Urinary bladder (tissue), 4 donors: ENCODE measurements around the gene FCHSD2. TPM values are rescaled to one million over a fixed set of nuclear protein-coding genes. Genes with fewer than 3 reads are reported as not detected.

Experiments
- DNase-seq: peaks from one replicate; pipeline ENCODE4 v3.0.0-alpha.2; 2015; ENCODE audit errors: extremely low spot score
- H3K27ac ChIP-seq: one replicate; pipeline ENCODE4 v1.5.1; 2013; ENCODE audit warnings: low read depth, mild to moderate bottlenecking, moderate library complexity
- H3K36me3 ChIP-seq: one replicate; pipeline ENCODE4 v1.6.1; 2013; ENCODE audit warnings: mild to moderate bottlenecking, moderate library complexity; ENCODE audit not compliant: insufficient read depth
- H3K4me1 ChIP-seq: one replicate; pipeline ENCODE4 v1.6.1; 2013; ENCODE audit warnings: mild to moderate bottlenecking, moderate library complexity; ENCODE audit not compliant: insufficient read depth
- H3K4me3 ChIP-seq: one replicate; pipeline ENCODE4 v1.5.1; 2013; ENCODE audit warnings: low read depth, low read length
- whole genome bisulfite sequencing: extraction: QIAGEN DNeasy Blood & Tissue Kit; methylation state at CpG from one replicate; pipeline ENCODE4 v1.1.7; 2013; 5-methylcytosine and 5-hydroxymethylcytosine counted together
- polyA plus RNA-seq: library from polyadenylated mRNA; stranded (reverse); fragments of 200-250 nt; gene quantifications from one replicate; pipeline ENCODE4 v1.2.3, GENCODE V29; 2013
- total RNA-seq: library from RNA; depleted of rRNA; stranded (reverse); fragments of >200 nt; gene quantifications from one replicate; pipeline ENCODE4 v1.2.3, GENCODE V29; 2014
- donor health status: healthy with polysubstance abuse.
- donor health status: healthy.

FCHSD2 gene
- total and polyA plus RNA-seq, 2 donors: 21.4 to 40.5 TPM

DNA sequence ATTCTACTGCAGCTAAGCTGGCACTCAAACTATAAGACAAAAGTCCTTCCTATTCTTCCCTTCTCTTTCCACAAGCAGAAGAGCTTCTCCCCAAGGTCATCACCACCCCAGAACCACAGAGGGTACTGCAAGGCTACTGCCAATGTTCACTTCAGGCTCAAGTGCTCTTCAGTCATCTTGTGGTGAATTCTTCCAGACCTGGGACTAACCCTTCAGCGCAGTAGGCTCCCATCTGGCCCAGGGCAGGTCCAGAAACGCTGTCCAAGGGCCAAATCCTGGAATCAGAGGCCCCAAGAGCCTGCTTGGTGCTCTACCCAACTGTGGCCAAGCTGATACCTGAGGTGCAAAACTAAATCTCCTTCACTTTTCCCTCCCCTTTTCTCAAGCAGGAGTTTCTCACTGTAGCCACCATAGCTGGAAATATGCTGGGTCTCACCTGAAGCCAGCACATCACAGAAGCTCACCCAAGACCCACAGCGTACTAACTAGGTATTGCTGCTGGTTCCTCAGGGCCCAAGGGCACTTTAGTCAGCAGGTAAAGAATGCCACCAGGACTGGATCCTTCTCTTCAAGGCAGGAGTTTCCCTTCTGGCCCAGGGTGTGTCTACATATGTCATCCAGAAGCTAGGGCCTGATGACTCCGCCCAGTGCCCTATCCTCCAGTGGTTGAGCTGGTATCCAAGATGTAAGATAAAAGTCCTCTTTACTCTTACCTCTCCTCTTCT is 27.8 kb downstream of the FCHSD2 start:
- Histone ChIP-seq H3K4me1 (no peaks in the 10 kb centered on the region), H3K36me3 (no peaks in the 10 kb centered on the region), H3K4me3 (no peak overlapping the region), H3K27ac (no peak overlapping the region)
- no peak for DNase-seq
- 98% methylated on average over 4 of the region's 4 CpGs for WGBS

DNA sequence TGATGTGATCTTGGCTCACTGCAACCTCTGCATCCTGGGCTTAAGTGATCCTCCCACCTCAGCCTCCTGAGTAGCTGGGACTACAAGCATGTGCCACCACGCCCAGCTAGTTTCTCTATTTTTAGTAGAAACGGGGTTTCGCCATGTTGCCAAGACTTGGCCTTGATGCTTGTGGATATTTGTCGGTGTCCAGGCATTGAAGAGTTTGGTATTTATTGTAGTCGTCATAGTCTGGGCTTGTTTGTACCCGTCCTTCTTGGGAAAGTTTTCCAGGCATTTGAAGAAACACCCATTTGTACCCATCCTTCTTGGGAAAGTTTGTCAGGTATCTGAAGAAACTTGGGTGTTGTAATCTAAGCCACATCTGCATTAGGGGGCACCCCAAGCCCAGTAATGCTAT is 28.7 kb downstream of the FCHSD2 start:
- WGBS: 98% methylated on average over 6 of the region's 6 CpGs
- no peak for DNase-seq
- no peak overlapping the region for H3K27ac ChIP-seq
- no peaks in the 10 kb centered on the region for H3K36me3 ChIP-seq
- H3K4me3 ChIP-seq: no peak overlapping the region
- H3K4me1 ChIP-seq: no peaks in the 10 kb centered on the region

DNA sequence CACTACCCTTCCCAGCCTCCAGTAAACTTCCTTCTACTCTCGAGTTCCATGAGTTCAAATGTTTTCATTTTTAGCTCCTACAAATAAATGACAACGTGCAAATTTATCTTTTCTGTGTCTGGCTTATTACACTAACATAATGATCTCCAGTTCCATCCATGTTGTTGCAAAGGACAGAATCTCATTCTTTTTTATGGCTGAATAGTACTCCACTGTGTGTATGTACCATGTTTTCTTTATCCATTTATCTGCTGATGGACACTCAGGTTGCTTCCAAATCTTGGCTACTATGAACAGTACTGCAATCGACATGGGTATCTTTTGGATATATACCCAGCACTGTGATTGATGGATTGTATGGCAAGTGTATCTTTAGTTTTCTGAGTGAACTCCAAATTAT is 34.5 kb downstream of the FCHSD2 start:
- 96% methylated on average over 3 of the region's 3 CpGs for WGBS
- Histone ChIP-seq H3K36me3 (no peaks in the 10 kb centered on the region), H3K27ac (no peak overlapping the region), H3K4me1 (no peaks in the 10 kb centered on the region), H3K4me3 (no peak overlapping the region)
- no peak for DNase-seq

DNA sequence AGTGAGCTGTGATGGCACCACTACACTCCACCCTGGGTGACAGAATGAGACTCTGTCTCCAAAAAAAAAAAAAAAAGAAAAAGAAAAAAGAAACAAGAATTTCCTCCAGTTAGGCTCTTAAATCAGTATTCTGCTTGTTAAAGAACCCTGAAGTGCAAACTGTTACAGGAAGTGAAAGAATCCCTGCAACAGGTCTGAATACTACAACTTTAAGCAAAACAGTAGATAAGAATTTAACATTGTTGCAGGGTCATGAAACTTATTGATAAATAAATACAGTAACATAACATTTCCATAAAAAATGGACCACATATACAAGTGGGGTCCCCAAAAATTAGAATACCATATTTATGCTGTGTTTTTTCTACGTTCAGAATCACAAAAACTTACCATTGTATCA is 35.8 kb downstream of the FCHSD2 start:
- no peak overlapping the region for H3K4me3 ChIP-seq
- WGBS: 95% methylated on average over 1 of the region's 1 CpG
- H3K36me3 ChIP-seq: no peaks in the 10 kb centered on the region
- H3K4me1 ChIP-seq: no peaks in the 10 kb centered on the region
- H3K27ac ChIP-seq: no peak overlapping the region
- DNase-seq: no peak

DNA sequence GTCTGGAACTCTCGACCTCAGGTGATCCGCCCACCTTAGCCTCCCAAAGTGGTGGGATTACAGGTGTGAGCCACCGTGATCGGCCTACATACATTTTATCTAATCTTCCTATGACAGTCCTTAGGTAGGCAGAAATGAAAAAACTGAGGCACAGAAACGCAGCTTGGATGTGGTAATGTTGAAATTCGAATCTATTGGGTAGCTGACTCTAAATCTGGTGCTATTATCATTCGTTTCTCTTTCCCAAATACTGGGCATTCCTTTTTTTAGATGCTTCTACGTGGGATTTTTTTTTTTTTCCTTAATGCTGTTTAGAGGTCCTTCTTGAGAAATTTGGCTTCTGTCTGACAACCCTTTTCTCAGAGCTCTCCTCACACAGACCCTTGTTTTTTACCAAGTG is 41.5 kb downstream of the FCHSD2 start:
- no peaks in the 10 kb centered on the region for H3K36me3 ChIP-seq
- H3K4me3 ChIP-seq: no peak overlapping the region
- no peak for DNase-seq
- 86% methylated on average over 8 of the region's 8 CpGs for WGBS
- no peaks in the 10 kb centered on the region for H3K4me1 ChIP-seq
- no peak overlapping the region for H3K27ac ChIP-seq

DNA sequence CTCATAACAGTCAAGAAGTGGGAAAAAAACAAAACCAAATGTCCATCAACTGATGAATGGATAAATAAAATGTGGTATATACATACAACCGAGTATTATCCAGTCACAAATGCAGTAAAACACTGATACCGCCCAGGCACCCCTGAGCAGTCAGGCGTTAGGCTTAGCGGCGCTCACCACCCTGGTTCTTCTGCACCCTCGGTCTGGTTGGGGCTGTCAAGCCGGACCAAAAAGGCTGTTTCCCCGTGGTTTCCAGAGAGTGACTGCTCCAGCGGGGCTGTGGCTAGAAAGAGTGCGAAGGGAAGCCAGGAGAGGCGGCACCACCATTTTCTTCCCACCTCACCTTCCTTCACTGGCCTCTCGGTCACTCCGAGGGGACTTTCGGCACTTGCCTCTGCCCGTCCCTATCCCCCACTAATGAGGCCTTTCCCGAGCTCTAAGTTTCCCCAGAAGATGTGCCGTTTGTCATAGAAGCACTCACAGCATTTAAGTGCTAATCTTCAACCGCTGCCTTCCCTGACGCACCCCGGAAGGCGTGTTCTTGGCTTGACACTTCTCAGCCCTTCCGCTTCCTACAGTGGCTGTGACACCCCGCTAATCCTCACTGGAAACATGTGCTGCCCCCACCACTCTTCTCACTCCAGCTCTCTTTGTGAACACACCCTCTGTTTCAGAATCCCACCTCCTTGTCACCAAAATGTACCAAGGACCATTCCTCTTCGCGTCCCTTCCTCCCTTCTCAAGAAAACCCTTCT is 42.4 kb downstream of the FCHSD2 start:
- H3K27ac ChIP-seq: no peak overlapping the region
- H3K4me1 ChIP-seq: no peaks in the 10 kb centered on the region
- no peak overlapping the region for H3K4me3 ChIP-seq
- WGBS: 93% methylated on average over 25 of the region's 25 CpGs
- H3K36me3 ChIP-seq: no peaks in the 10 kb centered on the region
- DNase-seq: no peak

DNA sequence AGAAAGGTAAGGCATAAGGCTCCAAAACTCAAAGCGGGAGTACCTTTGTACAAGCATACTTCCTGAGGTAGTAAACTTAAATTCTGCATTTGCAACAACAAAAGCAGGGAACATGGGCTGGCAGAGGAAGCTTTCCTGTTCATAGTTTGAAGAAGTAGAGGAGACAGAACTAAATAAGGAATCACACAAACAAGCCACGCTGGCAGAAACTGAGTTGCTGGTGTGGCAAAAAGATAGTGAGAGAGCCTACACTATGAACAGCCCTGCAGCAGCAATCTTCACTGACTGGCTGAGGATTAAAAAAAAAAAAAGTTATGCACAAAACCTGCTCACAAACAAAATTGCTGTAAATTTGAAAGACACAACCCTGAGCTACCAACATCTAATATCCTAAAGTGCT is 46.5 kb downstream of the FCHSD2 start:
- no peak for DNase-seq
- Histone ChIP-seq H3K4me1 (no peaks in the 10 kb centered on the region), H3K4me3 (no peak overlapping the region), H3K36me3 (no peaks in the 10 kb centered on the region), H3K27ac (no peak overlapping the region)
- 38% methylated on average over 2 of the region's 2 CpGs for WGBS

DNA sequence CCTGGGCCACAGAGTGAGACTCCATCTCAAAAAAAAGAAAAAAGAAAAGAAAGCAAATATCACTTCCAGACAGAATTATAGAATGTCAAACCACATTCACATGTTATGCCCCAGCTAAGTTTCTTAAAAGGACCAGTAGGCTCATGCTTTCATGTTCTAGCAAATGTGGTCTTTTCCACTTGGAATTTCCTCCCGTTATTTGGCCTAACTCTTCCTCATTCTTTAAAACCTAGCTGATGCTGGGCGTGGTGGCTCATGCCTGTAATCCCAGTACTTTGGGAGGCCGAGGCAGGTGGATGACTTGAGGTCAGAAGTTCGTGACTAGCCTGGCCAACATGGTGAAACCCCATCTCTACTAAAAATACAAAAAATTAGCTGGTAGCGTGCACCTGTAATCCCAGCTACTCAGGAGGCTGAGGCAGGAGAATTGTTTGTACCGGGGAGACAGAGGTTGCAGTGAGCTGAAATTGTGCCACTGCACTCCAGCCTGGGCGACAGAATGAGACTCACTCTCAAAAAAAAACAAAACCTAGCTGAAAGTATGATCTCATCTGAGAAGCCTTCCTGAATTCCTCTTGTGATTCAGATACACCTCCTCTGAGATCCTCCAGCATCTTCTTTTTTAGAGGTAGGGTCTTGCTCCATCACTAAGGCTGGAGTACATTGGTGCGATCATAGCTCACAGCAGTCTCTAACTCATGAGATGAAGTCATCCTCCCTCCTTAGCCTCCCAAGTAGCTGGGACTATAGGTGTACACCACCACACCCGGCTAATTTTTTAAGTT is 50.4 kb downstream of the FCHSD2 start:
- Histone ChIP-seq H3K4me1 (no peaks in the 10 kb centered on the region), H3K4me3 (no peak overlapping the region), H3K27ac (no peak overlapping the region), H3K36me3 (no peaks in the 10 kb centered on the region)
- DNase-seq: no peak
- 94% methylated on average over 9 of the region's 9 CpGs for WGBS

DNA sequence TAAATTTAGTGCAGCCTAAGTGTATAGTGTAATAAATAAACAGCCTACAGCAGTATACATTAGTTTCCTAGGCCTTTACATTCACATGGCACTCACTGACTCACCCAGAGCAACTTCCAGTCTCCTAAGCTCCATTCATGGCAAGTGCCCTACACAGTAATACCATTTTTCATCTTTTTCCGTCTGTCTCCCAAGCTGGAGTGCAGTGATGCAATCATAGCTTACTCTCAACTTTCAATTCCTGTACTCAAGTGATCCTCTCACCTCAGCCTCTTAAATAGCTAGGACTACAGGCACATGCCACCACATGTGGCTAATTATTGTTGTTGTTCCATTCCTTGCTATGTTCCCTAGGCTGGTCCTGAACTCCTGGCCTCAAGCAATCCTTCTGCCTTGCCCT is 54.4 kb downstream of the FCHSD2 start:
- no peak overlapping the region for H3K4me3 ChIP-seq
- H3K27ac ChIP-seq: no peak overlapping the region
- H3K4me1 ChIP-seq: no peaks in the 10 kb centered on the region
- WGBS: 65% methylated on average over 1 of the region's 1 CpG
- no peaks in the 10 kb centered on the region for H3K36me3 ChIP-seq
- no peak for DNase-seq

DNA sequence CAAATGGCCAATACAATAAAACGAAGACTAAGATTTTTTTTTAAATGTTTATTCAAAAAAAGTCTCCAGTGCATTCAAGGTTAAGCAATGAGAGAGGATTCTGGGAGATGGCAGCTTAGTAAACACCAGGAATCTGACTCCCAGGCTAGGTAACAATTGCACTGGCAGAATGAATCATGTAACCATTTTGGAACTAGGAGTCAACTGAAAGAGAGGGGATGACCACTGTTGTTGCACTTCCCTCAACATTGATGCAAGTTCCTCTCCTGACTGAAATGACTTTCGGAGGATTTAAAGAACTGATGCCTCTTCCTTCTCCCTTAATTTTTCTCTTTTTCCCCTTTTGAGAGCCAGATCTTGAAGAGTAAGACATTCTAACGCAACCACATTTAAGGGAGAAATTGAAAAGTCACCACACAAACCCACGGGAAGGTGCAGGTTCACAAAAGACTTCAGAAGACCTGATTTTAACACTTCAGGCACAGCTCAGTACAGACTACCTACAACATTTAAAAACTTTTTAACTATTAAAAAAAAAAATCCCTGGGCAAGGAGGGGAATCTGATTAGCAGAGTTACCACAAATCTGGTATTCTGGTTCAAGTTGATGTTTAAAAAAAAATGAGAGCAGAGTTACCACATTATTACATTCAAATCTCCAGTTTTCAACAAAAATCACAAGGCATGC is 56.8 kb downstream of the FCHSD2 start:
- Histone ChIP-seq H3K36me3 (no peaks in the 10 kb centered on the region), H3K4me1 (no peaks in the 10 kb centered on the region), H3K27ac (no peak overlapping the region), H3K4me3 (no peak overlapping the region)
- WGBS: 88% methylated on average over 4 of the region's 4 CpGs
- no peak for DNase-seq

DNA sequence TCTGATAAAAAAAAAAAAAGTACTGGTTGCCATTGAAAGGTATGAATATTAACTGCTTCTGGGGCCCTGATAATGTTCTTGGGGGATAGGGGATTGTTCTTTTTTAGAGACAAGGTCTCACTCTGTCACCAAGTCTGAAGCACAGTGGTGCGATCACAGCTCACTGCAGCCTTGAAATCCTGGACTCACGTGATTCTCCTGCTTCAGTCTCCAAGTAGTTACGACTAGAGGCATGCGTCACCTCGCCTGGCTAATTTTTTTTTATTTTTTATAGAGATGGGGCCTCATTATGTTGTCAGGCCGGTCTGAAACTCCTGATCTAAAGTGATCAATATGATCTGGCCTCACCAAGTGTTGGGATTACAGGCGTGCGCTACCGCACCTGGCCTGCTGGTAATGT is 63.5 kb downstream of the FCHSD2 start:
- no peaks in the 10 kb centered on the region for H3K4me1 ChIP-seq
- no peak overlapping the region for H3K27ac ChIP-seq
- no peak for DNase-seq
- H3K4me3 ChIP-seq: no peak overlapping the region
- 97% methylated on average over 9 of the region's 9 CpGs for WGBS
- no peaks in the 10 kb centered on the region for H3K36me3 ChIP-seq

DNA sequence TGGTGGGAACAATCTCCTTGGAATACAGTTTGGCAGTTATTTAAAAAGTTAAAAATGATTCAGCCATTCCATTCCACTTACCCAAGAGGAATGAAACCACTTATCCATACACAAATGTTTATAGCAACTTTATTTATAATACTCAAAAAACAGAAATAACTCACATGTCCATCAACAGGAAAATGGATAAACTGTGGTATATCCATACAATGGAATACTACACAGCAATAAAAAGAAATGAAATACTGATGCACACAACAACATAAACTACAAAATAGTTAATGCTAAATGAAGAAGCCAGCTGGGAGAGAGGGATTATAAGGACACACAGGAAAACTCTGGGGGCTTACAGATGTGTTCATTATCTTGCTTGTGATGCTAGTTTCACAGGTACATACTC is 64.7 kb downstream of the FCHSD2 start:
- Histone ChIP-seq H3K36me3 (no peaks in the 10 kb centered on the region), H3K27ac (no peak overlapping the region), H3K4me3 (no peak overlapping the region), H3K4me1 (no peaks in the 10 kb centered on the region)
- no peak for DNase-seq

DNA sequence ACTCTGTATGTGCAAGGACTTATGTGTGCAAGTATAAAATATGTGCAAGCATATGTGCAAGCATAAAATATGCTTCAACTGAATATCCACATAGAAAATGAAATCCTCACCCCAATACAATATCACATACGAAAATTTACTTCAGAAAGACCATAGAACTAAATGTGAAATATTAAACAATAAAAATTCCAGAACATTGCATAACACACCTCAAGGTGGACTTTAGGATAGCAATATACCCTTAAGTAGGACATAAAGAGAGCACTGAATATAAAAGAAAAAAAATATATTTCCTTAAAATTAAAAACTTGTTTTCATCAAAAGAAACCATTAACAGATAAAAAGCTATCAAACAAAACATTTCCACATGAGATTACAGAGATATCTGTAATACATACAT is 67.8 kb downstream of the FCHSD2 start:
- DNase-seq: no peak
- 85% methylated on average over 1 of the region's 1 CpG for WGBS
- H3K27ac ChIP-seq: no peak overlapping the region
- H3K4me1 ChIP-seq: no peaks in the 10 kb centered on the region
- no peak overlapping the region for H3K4me3 ChIP-seq
- no peaks in the 10 kb centered on the region for H3K36me3 ChIP-seq
